ENCODE results near the gene CD59.

DNA sequence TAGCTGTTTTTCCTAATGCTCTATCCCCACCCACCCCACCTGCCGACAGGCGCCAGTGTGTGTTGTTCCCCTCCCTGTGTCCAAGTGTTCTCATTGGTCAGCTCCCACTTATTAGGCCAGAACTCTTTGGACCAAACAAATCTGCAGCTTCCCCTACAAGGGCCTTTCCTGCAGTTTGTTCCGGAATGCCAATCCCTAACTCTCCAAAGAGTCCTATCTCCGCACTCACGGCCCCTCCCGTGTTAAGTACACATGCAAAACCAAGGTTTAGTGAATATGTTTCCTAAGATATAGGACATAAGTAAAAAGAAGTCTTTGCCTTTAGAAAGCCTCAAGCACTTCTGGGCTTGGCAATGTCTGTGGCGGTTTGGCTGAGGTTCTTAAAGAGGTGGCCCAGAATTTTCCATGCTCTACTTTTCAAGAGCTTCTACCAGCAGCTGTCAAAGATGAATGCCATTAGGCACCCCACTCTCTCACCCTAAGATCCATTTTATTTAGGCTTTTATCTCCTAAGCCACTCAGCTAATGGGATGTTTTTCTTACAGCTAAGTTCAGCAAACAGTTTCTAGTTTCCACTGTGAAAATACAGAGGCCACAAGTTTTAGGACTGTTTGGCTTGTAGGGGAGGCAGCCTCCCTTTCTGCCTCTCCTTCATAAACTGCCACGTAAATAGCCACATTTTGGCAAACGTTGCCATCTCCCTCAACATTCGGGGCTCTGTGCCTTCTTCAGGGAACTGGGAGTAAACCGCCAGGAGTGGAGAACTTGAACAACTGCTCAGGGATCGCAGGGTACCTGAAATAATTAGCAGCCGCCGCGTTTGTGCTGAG lies 1.6 kb downstream of the CD59 start:
- TF ChIP-seq POLR2A (IDR thresholded peaks at IDR 0.05; ENCODE audit: low read depth, low read length) (no peak), POLR2AphosphoS5 (IDR thresholded peaks at IDR 0.05; ENCODE audit: low read depth, low read length) (no peak)
